SK-N-MC (cell line): ENCODE data around the gene PARD6B.

Experiments used
- EZH2 ChIP-seq: fragments of 200-600 bp; sonication (generic); IDR thresholded peaks from one replicate; pipeline ENCODE4 v1.6.1; 2017; ENCODE audit warnings: antibody characterized with exemption
- POLR2AphosphoS5 ChIP-seq: IDR thresholded peaks from 2 replicates; pipeline ENCODE4 v1.6.1; 2012; ENCODE audit warnings: mild to moderate bottlenecking, low read depth, low read length, borderline replicate concordance

GRCh38 chr20:50730765-50731054 is 670 bp upstream of the PARD6B start:
- no peak for TF ChIP-seq EZH2
- TF ChIP-seq POLR2AphosphoS5 = peak; percentile 58; the same call in 1 of the 2 replicates
